A549 (cell line): ENCODE data around the gene C9orf78. TPM values are rescaled to one million over a fixed set of nuclear protein-coding genes. Genes with fewer than 3 reads are reported as not detected.

ENCODE experiments used
- ATAC-seq, 2 experiments: fragments of 200-7000 bp in 1 of 2; fragments of >200 bp in 1 of 2; cut with Nextera tagmentation in 1 of 2; cut with Tn5 transposase in 1 of 2; 3 replicates each; pipeline versions ENCODE4 v1.8.0 to v1.9.1; 2018 to 2020; ENCODE audit warnings: mild to moderate bottlenecking in 1 of 2, moderate library complexity in 1 of 2
- CTCF ChIA-PET: fragments of 300-600 bp; sonication (Branson Sonifier 250); formaldehyde crosslinking; extraction: SDS; loops from one replicate; lab custom pipeline; 2021; ENCODE audit warnings: antibody characterized with exemption, inconsistent platforms; lab: Yijun Ruan, JAX
- POLR2A ChIA-PET: fragments of 350-600 bp; formaldehyde crosslinking; extraction: SDS; loops from one replicate; lab custom pipeline; 2021; ENCODE audit warnings: antibody characterized with exemption, inconsistent platforms; lab: Yijun Ruan, JAX
- DNase-seq, 2 experiments: peaks; one replicate each; pipeline versions ENCODE4 v3.0.0 to v3.0.0-alpha.2; 2011 to 2016; ENCODE audit warnings: low read depth in 1 of 2, low spot score in 1 of 2
- FAIRE-seq: peaks from 2 replicates; lab custom pipeline; 2011; peaks lifted over from hg19 to GRCh38; lab: Jason Lieb, UNC
- H3K27ac ChIP-seq, 2 experiments: fragments of >200 bp; sonication (Bioruptor Twin); formaldehyde crosslinking; 3 replicates each; pipeline ENCODE4 v1.5.1; 2016 to 2017
- H3K4me1 ChIP-seq: fragments of >200 bp; sonication (Bioruptor Twin); formaldehyde crosslinking; 3 replicates; pipeline ENCODE4 v1.6.1; 2016
- H3K4me2 ChIP-seq: fragments of >200 bp; sonication (Bioruptor Twin); formaldehyde crosslinking; 3 replicates; pipeline ENCODE4 v1.6.1; 2016
- H3K4me3 ChIP-seq: fragments of >200 bp; sonication (Bioruptor Twin); formaldehyde crosslinking; 3 replicates; pipeline ENCODE4 v1.5.1; 2016
- H3K9me3 ChIP-seq: fragments of >200 bp; sonication (Bioruptor Twin); formaldehyde crosslinking; 3 replicates; pipeline ENCODE4 v1.6.1; 2016
- BCL3 ChIP-seq: fragments of >200 bp; sonication (Bioruptor Twin); formaldehyde crosslinking; IDR thresholded peaks from 3 replicates; pipeline ENCODE4 v1.6.1; 2016
- BHLHE40 ChIP-seq: IDR thresholded peaks from 2 replicates; pipeline ENCODE4 v1.6.1; 2012; ENCODE audit warnings: low read depth, low read length, inconsistent platforms
- CHD2 ChIP-seq: fragments of 150-350 bp; IDR thresholded peaks from 2 replicates; pipeline ENCODE4 v1.6.1; 2014; ENCODE audit warnings: low read length; ENCODE audit not compliant: partially characterized antibody
- CTCF ChIP-seq: fragments of >200 bp; sonication (Bioruptor Twin); formaldehyde crosslinking; IDR thresholded peaks from 3 replicates; pipeline ENCODE4 v1.5.1; 2016
- E2F6 ChIP-seq: IDR thresholded peaks from 2 replicates; pipeline ENCODE4 v1.6.1; 2012; ENCODE audit warnings: low read depth, borderline replicate concordance
- EHF ChIP-seq: fragments of 250-450 bp; sonication (Bioruptor Pico); IDR thresholded peaks from 2 replicates; pipeline ENCODE4 v1.5.0; 2020; ENCODE audit warnings: mild to moderate bottlenecking
- EHMT2 ChIP-seq: fragments of 200-600 bp; sonication (generic); IDR thresholded peaks from 2 replicates; pipeline ENCODE4 v1.6.1; 2016; ENCODE audit warnings: antibody characterized with exemption, low read depth, mild to moderate bottlenecking, moderate library complexity
- ELK1 ChIP-seq: fragments of 150-350 bp; IDR thresholded peaks from 2 replicates; pipeline ENCODE4 v1.6.1; 2014; ENCODE audit warnings: low read depth, mild to moderate bottlenecking, low read length
- ESRRA ChIP-seq: fragments of 150-350 bp; IDR thresholded peaks from 2 replicates; pipeline ENCODE4 v1.6.1; 2014; ENCODE audit warnings: mild to moderate bottlenecking, low read length, borderline replicate concordance
- FOSB ChIP-seq: fragments of 250-450 bp; sonication (Bioruptor Pico); IDR thresholded peaks from 2 replicates; pipeline ENCODE4 v1.5.0; 2020; ENCODE audit warnings: mild to moderate bottlenecking, moderate library complexity
- HDAC2 ChIP-seq: fragments of 200-600 bp; sonication (generic); IDR thresholded peaks from 2 replicates; pipeline ENCODE4 v1.6.1; 2016
- HEYL ChIP-seq: fragments of 250-450 bp; sonication (Bioruptor Pico); IDR thresholded peaks from 2 replicates; pipeline ENCODE4 v1.8.0; 2021; ENCODE audit warnings: mild to moderate bottlenecking, moderate library complexity
- JUNB ChIP-seq: fragments of >200 bp; sonication (Bioruptor Twin); formaldehyde crosslinking; IDR thresholded peaks from 2 replicates; pipeline ENCODE4 v1.6.1; 2016
- MAFK ChIP-seq: fragments of 450-650 bp; IDR thresholded peaks from 2 replicates; pipeline ENCODE4 v1.6.1; 2014; ENCODE audit not compliant: partially characterized antibody
- MAZ ChIP-seq: fragments of 150-350 bp; IDR thresholded peaks from 2 replicates; pipeline ENCODE4 v1.6.1; 2014; ENCODE audit warnings: antibody characterized with exemption, low read depth, low read length, borderline replicate concordance
- NFE2L2 ChIP-seq: fragments of 150-350 bp; conservative IDR thresholded peaks from 2 replicates; pipeline ENCODE4 v1.6.1; 2014; ENCODE audit warnings: low read length
- POLR2AphosphoS2 ChIP-seq: conservative IDR thresholded peaks from 2 replicates; pipeline ENCODE4 v1.6.1; 2012; ENCODE audit warnings: low read length, improper control_type of control experiment, inconsistent platforms
- RAD21 ChIP-seq, 2 experiments: fragments of >200 bp in 1 of 2; sonication (Bioruptor Twin) in 1 of 2; formaldehyde crosslinking in 1 of 2; IDR thresholded peaks in 1 of 2; conservative IDR thresholded peaks in 1 of 2; 2 replicates in 1 of 2; 3 replicates in 1 of 2; pipeline ENCODE4 v1.6.1; 2012 to 2018; ENCODE audit warnings: inconsistent platforms in 1 of 2
- REST ChIP-seq: fragments of 200-600 bp; sonication (generic); IDR thresholded peaks from 2 replicates; pipeline ENCODE4 v1.6.1; 2016; ENCODE audit warnings: antibody characterized with exemption, mild to moderate bottlenecking, moderate library complexity
- ZC3H11A ChIP-seq: fragments of 450-650 bp; IDR thresholded peaks from 2 replicates; pipeline ENCODE4 v1.6.1; 2014; ENCODE audit warnings: antibody characterized with exemption, mild to moderate bottlenecking
- ZFP36 ChIP-seq: fragments of 450-650 bp; IDR thresholded peaks from 2 replicates; pipeline ENCODE4 v1.6.1; 2014; ENCODE audit warnings: borderline replicate concordance; ENCODE audit not compliant: partially characterized antibody
- ZSCAN20 ChIP-seq: fragments of 250-450 bp; sonication (Bioruptor Pico); IDR thresholded peaks from 2 replicates; pipeline ENCODE4 v1.8.0; 2022; ENCODE audit warnings: mild to moderate bottlenecking, moderate library complexity
- WGBS: methylation state at CpG from one replicate; pipeline ENCODE4 v1.1.6; 2017; ENCODE audit errors: missing lambda C conversion rate; 5-methylcytosine and 5-hydroxymethylcytosine counted together
- polyA plus RNA-seq, 4 experiments: library from polyadenylated mRNA; depleted of rRNA in 3 of 4; stranded (reverse); fragments of >200 nt; fragmentation: RNase III in 1 of 4; extraction: RNeasy Plus Mini Kit Qiagen cat#74134 plus additional on column Dnase treatment in 1 of 4; gene quantifications; 2 replicates in 3 of 4; 3 replicates in 1 of 4; pipeline ENCODE4 v1.2.3, GENCODE V29; 2011 to 2017
- TF ChIP-seq, protein P1 (sequence below): IDR thresholded peaks from 2 replicates; pipeline ENCODE4 v1.6.1; 2012
- TF ChIP-seq, protein P2 (sequence below): fragments of 250-450 bp; sonication (Bioruptor Pico); IDR thresholded peaks from 2 replicates; pipeline ENCODE4 v1.5.0; 2020; ENCODE audit warnings: low read depth, mild to moderate bottlenecking, moderate library complexity

Gene C9orf78
- polyA plus RNA-seq, 2 of the 4 experiments (the other 2 are of a cell fraction): 91.4 to 131 TPM

- Histone ChIP-seq H3K4me1 (peaks cover 16% of the 10 kb centered on the region), H3K4me3 (no peak overlapping the region), H3K27ac (no peak overlapping the region), H3K9me3 (no peaks in the 10 kb centered on the region), H3K4me2 (no peak overlapping the region)
- DNase-seq (no peak), FAIRE-seq (no peak), ATAC-seq (no peak)
- POLR2A ChIA-PET: no interaction called here
- no peak for TF ChIP-seq ZFP36
- no peak for TF ChIP-seq REST
- TF ChIP-seq ZC3H11A: no peak
- TF ChIP-seq, protein P1, sequence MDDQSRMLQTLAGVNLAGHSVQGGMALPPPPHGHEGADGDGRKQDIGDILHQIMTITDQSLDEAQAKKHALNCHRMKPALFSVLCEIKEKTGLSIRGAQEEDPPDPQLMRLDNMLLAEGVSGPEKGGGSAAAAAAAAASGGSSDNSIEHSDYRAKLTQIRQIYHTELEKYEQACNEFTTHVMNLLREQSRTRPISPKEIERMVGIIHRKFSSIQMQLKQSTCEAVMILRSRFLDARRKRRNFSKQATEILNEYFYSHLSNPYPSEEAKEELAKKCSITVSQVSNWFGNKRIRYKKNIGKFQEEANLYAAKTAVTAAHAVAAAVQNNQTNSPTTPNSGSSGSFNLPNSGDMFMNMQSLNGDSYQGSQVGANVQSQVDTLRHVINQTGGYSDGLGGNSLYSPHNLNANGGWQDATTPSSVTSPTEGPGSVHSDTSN: no peak
- TF ChIP-seq CHD2: no peak
- no peak for TF ChIP-seq EHMT2
- no peak for TF ChIP-seq ZSCAN20 (CRISPR knock-in tag)
- TF ChIP-seq MAZ: no peak
- TF ChIP-seq MAFK: no peak
- TF ChIP-seq EHF: no peak
- CTCF ChIA-PET: interaction anchor here (0.9 to 2.0 kb wide), 2 partner anchors 16 to 164 kb away, joined by 3 to 7 read pairs; no protein-coding TSS in a partner anchor
- WGBS: 85% methylated on average over 4 of the region's 4 CpGs
Observed at GRCh38 chr9:129806061-129806460, 29.0 kb downstream of the C9orf78 start.

- no peaks in the 10 kb centered on the region for H3K9me3 ChIP-seq
- peak; percentile 4 to 14; a peak in 2 of 6 replicates for ATAC-seq
- H3K4me2 ChIP-seq: peak overlapping the region; percentile 90
- peak overlapping the region; percentile 84 for H3K4me3 ChIP-seq
- no peak for DNase-seq
- peaks cover 6% of the 10 kb centered on the region for H3K4me1 ChIP-seq
- no peak for FAIRE-seq
- CTCF ChIA-PET: interaction anchor here (0.6 to 3.5 kb wide), 8 partner anchors 8 to 664 kb away, joined by 3 to 12 read pairs (median 4); no protein-coding TSS in a partner anchor
- WGBS: 8% methylated on average over 14 of the region's 14 CpGs
- TF ChIP-seq HEYL (CRISPR knock-in tag) (no peak), MAFK (no peak), FOSB (CRISPR knock-in tag) (no peak), E2F6 (no peak), RAD21 (conservative IDR thresholded peaks at IDR 0.05 in 1 of 2, IDR thresholded peaks at IDR 0.05 in 1 of 2) (no peak), ELK1 (no peak), CHD2 (no peak), EHF (no peak), ZFP36 (no peak), POLR2AphosphoS2 (no peak), NFE2L2 (no peak), CTCF (no peak), BHLHE40 (no peak), ESRRA (no peak), JUNB (no peak), HDAC2 (no peak), MAZ (no peak), BCL3 (no peak)
- TF ChIP-seq, protein P1: no peak
- TF ChIP-seq, protein P2, sequence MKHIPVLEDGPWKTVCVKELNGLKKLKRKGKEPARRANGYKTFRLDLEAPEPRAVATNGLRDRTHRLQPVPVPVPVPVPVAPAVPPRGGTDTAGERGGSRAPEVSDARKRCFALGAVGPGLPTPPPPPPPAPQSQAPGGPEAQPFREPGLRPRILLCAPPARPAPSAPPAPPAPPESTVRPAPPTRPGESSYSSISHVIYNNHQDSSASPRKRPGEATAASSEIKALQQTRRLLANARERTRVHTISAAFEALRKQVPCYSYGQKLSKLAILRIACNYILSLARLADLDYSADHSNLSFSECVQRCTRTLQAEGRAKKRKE: no peak
- H3K27ac ChIP-seq: peak overlapping the region; percentile 78 to 90
- POLR2A ChIA-PET: no interaction called here
Observed at GRCh38 chr9:129803676-129804060, 31.4 kb downstream of the C9orf78 start.
